PC-3 (cell line): ENCODE data around the gene ZNF335. TPM values are rescaled to one million over a fixed set of nuclear protein-coding genes. Genes with fewer than 3 reads are reported as not detected.

Experiments used
- ATAC-seq: fragments of 200-7000 bp; cut with Tn5 transposase; 2 replicates; pipeline ENCODE4 v1.9.1; 2020; ENCODE audit warnings: mild to moderate bottlenecking, moderate library complexity
- BruUV-seq: library from RNA; stranded (reverse); fragments of 400-500 nt; replicated peaks from 2 replicates; lab custom pipeline; 2021; lab: Mats Ljungman, UMichigan
- CTCF ChIA-PET: fragments of 300-600 bp; sonication (Branson Sonifier 250); formaldehyde crosslinking; loops from one replicate; lab custom pipeline; 2022; ENCODE audit warnings: antibody characterized with exemption; lab: Charles Lee
- POLR2A ChIA-PET: fragments of 300-600 bp; sonication (Branson Sonifier 250); formaldehyde crosslinking; loops from one replicate; lab custom pipeline; 2022; ENCODE audit warnings: antibody characterized with exemption; ENCODE audit not compliant: unreplicated experiment; lab: Charles Lee
- DNase-seq: peaks from one replicate; pipeline ENCODE4 v3.0.0-alpha.2; 2015
- H2AFZ ChIP-seq: fragments of 300-600 bp; sonication (generic); 2 replicates; pipeline ENCODE4 v1.6.0; 2016; ENCODE audit warnings: antibody characterized with exemption, low read length
- H3F3A ChIP-seq: fragments of 300-600 bp; sonication (generic); one replicate; pipeline ENCODE4 v1.6.0; 2017; ENCODE audit warnings: antibody characterized with exemption, low read length, control low read depth, mild to moderate bottlenecking; ENCODE audit not compliant: unreplicated experiment
- H3K27ac ChIP-seq: fragments of 300-600 bp; sonication (generic); 2 replicates; pipeline ENCODE4 v1.5.1; 2016; ENCODE audit warnings: mild to moderate bottlenecking, low read length
- H3K27me3 ChIP-seq: fragments of 300-600 bp; sonication (generic); 2 replicates; pipeline ENCODE4 v1.6.1; 2016; ENCODE audit warnings: low read length, mixed read lengths
- H3K36me3 ChIP-seq: fragments of 300-600 bp; sonication (generic); 2 replicates; pipeline ENCODE4 v1.6.1; 2016; ENCODE audit warnings: low read depth, mixed run types, low read length, mixed read lengths
- H3K4me1 ChIP-seq: fragments of 300-600 bp; sonication (generic); 2 replicates; pipeline ENCODE4 v1.5.1; 2016; ENCODE audit warnings: low read length; ENCODE audit not compliant: insufficient read depth
- H3K4me2 ChIP-seq: fragments of 300-600 bp; sonication (generic); 2 replicates; pipeline ENCODE4 v1.6.0; 2016; ENCODE audit warnings: low read length
- H3K4me3 ChIP-seq: fragments of 300-600 bp; sonication (generic); 2 replicates; pipeline ENCODE4 v1.5.1; 2016; ENCODE audit warnings: mild to moderate bottlenecking, low read length, mixed read lengths
- H3K79me2 ChIP-seq: fragments of 300-600 bp; sonication (generic); 2 replicates; pipeline ENCODE4 v1.6.1; 2017; ENCODE audit warnings: low read length, mixed read lengths
- H3K9ac ChIP-seq: fragments of 300-600 bp; sonication (generic); 2 replicates; pipeline ENCODE4 v1.6.0; 2016; ENCODE audit warnings: mild to moderate bottlenecking, low read length
- H3K9me2 ChIP-seq: fragments of 300-600 bp; sonication (generic); replicated peaks from 2 replicates; pipeline ENCODE4 v1.6.1; 2016; ENCODE audit warnings: mixed run types, low read length, mixed read lengths
- H3K9me3 ChIP-seq: fragments of 300-600 bp; sonication (generic); 2 replicates; pipeline ENCODE4 v1.6.1; 2016; ENCODE audit warnings: low read length, mixed read lengths
- H4K20me1 ChIP-seq: fragments of 300-600 bp; sonication (generic); 2 replicates; pipeline ENCODE4 v1.6.1; 2016; ENCODE audit warnings: low read length, mixed read lengths
- EZH2 ChIP-seq: fragments of 300-600 bp; sonication (generic); IDR thresholded peaks from one replicate; pipeline ENCODE4 v1.6.1; 2017; ENCODE audit warnings: antibody characterized with exemption, mild to moderate bottlenecking, low read length; ENCODE audit not compliant: unreplicated experiment
- EZH2phosphoT487 ChIP-seq: fragments of 300-600 bp; sonication (generic); IDR thresholded peaks from 2 replicates; pipeline ENCODE4 v1.6.1; 2018; ENCODE audit warnings: mild to moderate bottlenecking, antibody characterized with exemption, low read length, borderline replicate concordance
- intact Hi-C: fragments of 100-400 bp; cut with micrococcal nuclease; formaldehyde crosslinking; loops from 2 replicates; pipeline ENCODE4 v1.9.0; 2023
- total RNA-seq: library from RNA; depleted of rRNA; stranded (reverse); fragments of >200 nt; gene quantifications from 2 replicates; pipeline ENCODE4 v1.2.3, GENCODE V29; 2014
- TF ChIP-seq, protein P1 (sequence below): fragments of 300-600 bp; sonication (generic); conservative IDR thresholded peaks from 2 replicates; pipeline ENCODE4 v1.5.1; 2017; ENCODE audit warnings: antibody characterized with exemption, low read depth, mild to moderate bottlenecking, low read length

Gene ZNF335
- total RNA-seq, 1 experiment from 2014 or later: 36.9 TPM

DNA sequence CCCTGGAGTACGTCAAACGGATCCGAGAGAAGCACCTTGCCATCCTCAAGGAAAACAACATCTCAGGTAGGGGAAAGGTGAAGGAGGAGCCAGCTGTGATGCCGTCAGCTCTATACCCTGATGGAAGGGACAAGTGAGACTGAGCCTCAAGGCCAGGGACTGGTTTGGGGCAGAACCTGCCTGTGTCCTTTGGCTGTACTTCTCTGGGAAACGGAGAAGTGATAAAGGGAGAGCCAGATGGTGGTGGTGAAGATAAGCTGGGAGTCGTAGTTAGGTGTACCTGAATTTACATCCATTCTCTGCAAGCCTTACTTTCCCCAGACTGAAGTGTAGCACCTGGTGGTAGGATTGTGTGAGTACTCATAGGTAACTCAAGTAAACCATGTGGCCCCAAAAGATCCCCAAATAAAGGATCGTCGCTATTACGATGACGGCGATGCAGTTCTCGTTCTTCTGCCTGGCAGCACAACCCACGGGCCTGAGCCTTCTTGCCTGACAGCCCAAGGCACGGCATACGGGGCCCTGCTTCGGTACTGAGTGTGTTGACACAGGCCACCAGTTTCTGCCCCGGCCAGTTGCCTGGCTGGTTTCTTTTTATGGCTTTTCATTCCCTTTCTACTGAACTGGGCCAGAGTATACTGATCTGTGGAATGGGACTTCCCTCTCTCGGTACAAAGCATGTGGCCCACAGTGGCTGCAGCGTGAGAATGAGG lies 26.9 kb downstream of the ZNF335 start:
- no peak for DNase-seq
- no TSS peak for BruUV-seq
- H3K79me2 ChIP-seq: no peaks in the 10 kb centered on the region
- H3K4me1 ChIP-seq: no peaks in the 10 kb centered on the region
- H2AFZ ChIP-seq: no peak overlapping the region
- TF ChIP-seq, protein P1, sequence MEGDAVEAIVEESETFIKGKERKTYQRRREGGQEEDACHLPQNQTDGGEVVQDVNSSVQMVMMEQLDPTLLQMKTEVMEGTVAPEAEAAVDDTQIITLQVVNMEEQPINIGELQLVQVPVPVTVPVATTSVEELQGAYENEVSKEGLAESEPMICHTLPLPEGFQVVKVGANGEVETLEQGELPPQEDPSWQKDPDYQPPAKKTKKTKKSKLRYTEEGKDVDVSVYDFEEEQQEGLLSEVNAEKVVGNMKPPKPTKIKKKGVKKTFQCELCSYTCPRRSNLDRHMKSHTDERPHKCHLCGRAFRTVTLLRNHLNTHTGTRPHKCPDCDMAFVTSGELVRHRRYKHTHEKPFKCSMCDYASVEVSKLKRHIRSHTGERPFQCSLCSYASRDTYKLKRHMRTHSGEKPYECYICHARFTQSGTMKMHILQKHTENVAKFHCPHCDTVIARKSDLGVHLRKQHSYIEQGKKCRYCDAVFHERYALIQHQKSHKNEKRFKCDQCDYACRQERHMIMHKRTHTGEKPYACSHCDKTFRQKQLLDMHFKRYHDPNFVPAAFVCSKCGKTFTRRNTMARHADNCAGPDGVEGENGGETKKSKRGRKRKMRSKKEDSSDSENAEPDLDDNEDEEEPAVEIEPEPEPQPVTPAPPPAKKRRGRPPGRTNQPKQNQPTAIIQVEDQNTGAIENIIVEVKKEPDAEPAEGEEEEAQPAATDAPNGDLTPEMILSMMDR: peak; percentile 28; the same call in 1 of the 2 replicates
- TF ChIP-seq EZH2phosphoT487 (no peak), EZH2 (no peak)
- H3K9ac ChIP-seq: no peak overlapping the region
- no peaks in the 10 kb centered on the region for H3K9me3 ChIP-seq
- intact Hi-C loops: no loop called here
- H3K4me2 ChIP-seq: no peak overlapping the region
- ATAC-seq: no peak
- no peaks in the 10 kb centered on the region for H3K27me3 ChIP-seq
- no peaks in the 10 kb centered on the region for H3F3A ChIP-seq
- H3K9me2 ChIP-seq: no peaks in the 10 kb centered on the region
- no peak overlapping the region for H3K27ac ChIP-seq
- H4K20me1 ChIP-seq: no peaks in the 10 kb centered on the region
- no peak overlapping the region for H3K4me3 ChIP-seq
- POLR2A ChIA-PET: interaction anchor here (0.6 kb wide), 2 partner anchors 12 to 111 kb away, joined by 3 read pairs; partner anchors contain the start of gene SNX21
- H3K36me3 ChIP-seq: peaks cover 54% of the 10 kb centered on the region
- CTCF ChIA-PET: interaction anchor here (1.5 kb wide), 1 partner anchor 12 kb away, joined by 3 read pairs; no protein-coding TSS in a partner anchor

DNA sequence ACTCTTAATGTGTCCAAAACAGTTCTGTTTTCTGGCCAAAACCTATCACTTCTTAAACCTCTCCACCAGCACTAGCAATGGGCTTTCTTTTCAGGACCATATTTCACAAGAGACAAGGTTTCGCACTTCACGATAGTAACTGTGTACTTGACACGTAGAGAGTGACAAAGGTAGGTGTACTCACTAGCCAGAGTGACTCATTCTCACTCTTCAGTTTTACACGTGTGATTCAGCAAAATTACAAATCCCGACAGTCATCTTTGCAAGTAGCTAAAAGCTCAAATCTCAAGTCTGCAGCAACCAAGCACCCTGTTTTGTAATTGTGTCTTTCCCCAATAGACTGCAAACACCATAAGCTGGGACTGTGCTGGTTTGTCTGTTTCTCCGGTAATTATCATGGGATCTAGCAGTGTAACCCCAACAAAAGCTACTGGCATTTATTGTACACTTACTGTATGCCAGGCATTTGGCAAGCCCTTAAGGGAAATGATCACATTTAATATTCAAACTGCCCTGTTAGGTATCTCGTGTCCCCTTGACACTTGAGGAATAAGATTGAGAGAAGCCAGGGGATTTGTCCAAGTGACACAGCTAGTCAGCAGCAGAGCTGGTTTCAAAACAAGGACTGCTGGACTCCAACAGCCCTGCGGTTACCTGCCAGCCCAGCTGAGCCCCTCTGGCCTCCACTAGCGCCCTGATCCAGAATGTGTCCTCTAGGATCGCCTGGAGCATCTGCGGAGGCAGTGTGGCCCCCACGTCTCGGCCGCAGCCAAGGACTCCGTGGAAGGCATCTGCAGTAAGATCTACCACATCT lies 27.6 kb downstream of the ZNF335 start:
- H4K20me1 ChIP-seq: no peaks in the 10 kb centered on the region
- peak; percentile 11; the same call in 1 of the 2 replicates for ATAC-seq
- no peaks in the 10 kb centered on the region for H3K9me3 ChIP-seq
- H3K4me1 ChIP-seq: no peaks in the 10 kb centered on the region
- intact Hi-C loops: no loop called here
- no peak overlapping the region for H3K9ac ChIP-seq
- peaks cover 54% of the 10 kb centered on the region for H3K36me3 ChIP-seq
- H3K27ac ChIP-seq: 0 out of 2 replicates have a peak overlapping the region, but pooled peaks have one; percentile 14
- H3K79me2 ChIP-seq: no peaks in the 10 kb centered on the region
- CTCF ChIA-PET: interaction anchor here (1.5 kb wide), 1 partner anchor 11 kb away, joined by 3 read pairs; no protein-coding TSS in a partner anchor
- peak; percentile 46 for DNase-seq
- POLR2A ChIA-PET: interaction anchor here (0.6 kb wide), 2 partner anchors 11 to 111 kb away, joined by 3 read pairs; partner anchors contain the start of gene SNX21
- no peaks in the 10 kb centered on the region for H3K27me3 ChIP-seq
- H3K4me3 ChIP-seq: no peak overlapping the region
- no peaks in the 10 kb centered on the region for H3K9me2 ChIP-seq
- TF ChIP-seq EZH2 (no peak), EZH2phosphoT487 (no peak)
- TF ChIP-seq, protein P1: no peak
- no peak overlapping the region for H2AFZ ChIP-seq
- H3F3A ChIP-seq: no peaks in the 10 kb centered on the region
- no peak overlapping the region for H3K4me2 ChIP-seq
- BruUV-seq: no TSS peak
